ENCODE measurements around the gene SSTR3. TPM values are rescaled to one million over a fixed set of nuclear protein-coding genes. Genes with fewer than 3 reads are reported as not detected.

The SSTR3 gene
- total RNA-seq, 1 donor from 2014 or later: not detected

DNA sequence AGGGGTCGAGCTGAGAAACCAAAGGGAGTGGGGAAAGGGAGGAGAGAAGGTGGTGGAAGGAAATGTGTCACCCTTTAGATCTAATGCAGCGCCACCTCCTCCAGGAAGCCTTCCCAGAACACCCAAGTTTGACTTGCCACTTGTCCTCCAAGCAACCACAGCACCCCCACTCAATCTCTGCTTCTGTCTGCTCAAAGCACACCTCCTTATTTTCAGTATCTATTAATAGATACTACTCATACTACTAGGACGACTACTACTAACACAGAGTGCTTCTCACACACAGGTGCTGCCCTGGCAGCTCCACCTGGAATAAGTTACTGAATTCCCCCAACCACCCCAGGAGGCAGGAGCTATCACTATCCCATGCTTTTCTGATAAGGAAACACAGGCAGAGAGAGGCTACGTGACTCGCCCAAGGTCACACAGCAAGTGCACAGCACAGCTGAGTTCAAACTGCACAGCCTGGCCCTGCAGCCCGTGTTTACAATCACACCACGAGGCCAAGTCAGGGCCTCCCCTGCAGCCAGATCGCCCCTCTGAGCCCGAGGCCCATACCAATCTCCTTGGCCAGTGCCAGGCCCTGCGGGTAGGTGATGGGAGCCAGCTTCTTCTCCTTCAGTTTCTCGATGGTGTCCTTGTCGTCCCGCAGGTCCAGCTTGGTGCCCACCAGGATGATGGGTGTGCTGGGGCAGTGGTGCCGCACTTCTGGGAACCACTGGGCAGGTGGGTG is 18.6 kb upstream of the SSTR3 start:
- DNase-seq (ENCODE audit: low read depth): no peak
- TF ChIP-seq, protein P1, sequence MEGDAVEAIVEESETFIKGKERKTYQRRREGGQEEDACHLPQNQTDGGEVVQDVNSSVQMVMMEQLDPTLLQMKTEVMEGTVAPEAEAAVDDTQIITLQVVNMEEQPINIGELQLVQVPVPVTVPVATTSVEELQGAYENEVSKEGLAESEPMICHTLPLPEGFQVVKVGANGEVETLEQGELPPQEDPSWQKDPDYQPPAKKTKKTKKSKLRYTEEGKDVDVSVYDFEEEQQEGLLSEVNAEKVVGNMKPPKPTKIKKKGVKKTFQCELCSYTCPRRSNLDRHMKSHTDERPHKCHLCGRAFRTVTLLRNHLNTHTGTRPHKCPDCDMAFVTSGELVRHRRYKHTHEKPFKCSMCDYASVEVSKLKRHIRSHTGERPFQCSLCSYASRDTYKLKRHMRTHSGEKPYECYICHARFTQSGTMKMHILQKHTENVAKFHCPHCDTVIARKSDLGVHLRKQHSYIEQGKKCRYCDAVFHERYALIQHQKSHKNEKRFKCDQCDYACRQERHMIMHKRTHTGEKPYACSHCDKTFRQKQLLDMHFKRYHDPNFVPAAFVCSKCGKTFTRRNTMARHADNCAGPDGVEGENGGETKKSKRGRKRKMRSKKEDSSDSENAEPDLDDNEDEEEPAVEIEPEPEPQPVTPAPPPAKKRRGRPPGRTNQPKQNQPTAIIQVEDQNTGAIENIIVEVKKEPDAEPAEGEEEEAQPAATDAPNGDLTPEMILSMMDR (conservative IDR thresholded peaks at IDR 0.05; ENCODE audit: low read depth, low read length): no peak
- H3K4me3 ChIP-seq (ENCODE audit: low read depth, low read length): no peak overlapping the region

DNA sequence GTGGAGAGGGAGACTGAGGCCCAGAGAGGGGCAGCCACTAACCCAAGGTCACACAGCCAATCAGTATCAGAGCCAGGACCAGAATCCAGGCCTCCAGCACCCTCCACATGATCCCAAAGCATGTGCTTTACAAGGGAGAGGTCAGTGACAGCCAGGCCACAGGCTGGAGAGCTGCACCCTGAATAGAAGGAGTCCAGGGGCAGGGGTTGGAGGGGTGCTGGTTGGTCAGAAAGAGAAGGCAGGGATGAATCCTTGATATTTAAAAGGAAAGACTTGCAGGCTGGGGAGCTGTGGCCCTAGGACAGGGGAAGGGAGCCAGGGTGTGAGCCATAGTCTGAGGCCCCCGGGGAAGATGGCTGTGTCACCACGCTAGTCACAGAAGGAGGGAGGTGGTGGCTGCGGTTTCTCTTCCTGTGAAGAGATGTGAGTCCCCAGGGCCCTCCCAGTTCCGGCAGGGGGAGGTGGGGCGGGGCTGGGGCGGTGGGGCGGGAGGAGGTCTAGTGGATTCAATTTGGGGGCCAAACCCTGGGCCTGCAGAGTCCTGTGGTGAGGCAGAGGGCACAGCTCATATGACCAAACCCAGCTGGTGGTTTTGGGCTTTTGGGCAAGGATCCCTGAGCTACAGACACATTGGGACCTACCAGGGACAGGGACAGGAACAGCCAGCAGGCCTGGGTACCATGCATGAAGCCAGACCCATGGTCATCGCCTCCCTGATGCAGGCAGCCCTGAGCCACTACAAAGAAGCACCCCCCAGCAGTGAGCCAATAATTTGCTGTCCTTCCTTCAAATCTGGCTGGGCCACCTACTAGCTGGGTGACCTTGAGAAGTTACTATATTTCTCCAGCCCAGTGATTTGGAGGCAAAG is 17.8 kb upstream of the SSTR3 start:
- no peak overlapping the region for H3K4me3 ChIP-seq (ENCODE audit: low read depth, low read length)

DNA sequence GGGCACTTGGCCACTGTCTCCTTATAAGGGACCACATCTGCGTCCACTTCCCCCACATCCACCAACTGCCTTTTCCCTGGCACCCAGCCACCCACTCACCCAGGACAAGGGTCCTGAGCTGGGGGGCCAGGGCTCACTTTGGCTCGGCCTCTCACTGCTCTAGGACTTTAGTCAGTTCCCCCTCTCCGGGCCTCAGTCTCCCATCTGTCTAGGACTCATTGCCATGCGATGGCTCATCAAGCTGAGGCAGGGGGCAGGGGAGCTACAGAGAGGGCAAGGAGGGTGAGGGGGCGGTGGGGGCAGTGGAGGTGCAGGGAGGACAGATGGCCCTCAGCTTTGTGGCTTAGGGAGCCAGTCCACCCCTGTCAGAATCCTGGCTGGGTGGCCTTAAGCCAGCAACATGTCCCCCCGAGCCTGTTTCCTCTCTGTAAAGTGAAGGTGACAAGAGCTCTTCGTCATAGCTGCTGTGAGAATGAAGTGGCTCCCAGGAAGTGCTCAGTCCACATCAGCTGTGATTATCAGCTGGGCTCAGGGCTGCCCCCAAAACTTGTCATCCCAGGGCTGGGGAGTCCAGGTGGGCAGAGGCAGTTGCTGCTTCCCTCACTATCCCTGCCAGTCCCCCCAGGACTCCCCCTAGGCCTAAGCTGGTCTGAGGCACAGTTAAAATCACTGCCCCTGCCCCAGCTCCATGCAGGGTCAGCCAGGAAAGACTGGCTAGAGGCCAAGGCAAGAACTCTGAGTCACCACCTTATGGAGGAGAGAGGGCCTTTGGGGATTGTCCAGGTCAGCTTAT is 16.9 kb upstream of the SSTR3 start:
- DNase-seq (ENCODE audit: low read depth): peak; percentile 16
- TF ChIP-seq, protein P1 (conservative IDR thresholded peaks at IDR 0.05; ENCODE audit: low read depth, low read length): no peak
- no peak overlapping the region for H3K4me3 ChIP-seq (ENCODE audit: low read depth, low read length)

More for the DNA sequence above, 17.8 kb upstream of the SSTR3 start:
- DNase-seq (ENCODE audit: low read depth): no peak
- TF ChIP-seq, protein P1 (conservative IDR thresholded peaks at IDR 0.05; ENCODE audit: low read depth, low read length): no peak

DNA sequence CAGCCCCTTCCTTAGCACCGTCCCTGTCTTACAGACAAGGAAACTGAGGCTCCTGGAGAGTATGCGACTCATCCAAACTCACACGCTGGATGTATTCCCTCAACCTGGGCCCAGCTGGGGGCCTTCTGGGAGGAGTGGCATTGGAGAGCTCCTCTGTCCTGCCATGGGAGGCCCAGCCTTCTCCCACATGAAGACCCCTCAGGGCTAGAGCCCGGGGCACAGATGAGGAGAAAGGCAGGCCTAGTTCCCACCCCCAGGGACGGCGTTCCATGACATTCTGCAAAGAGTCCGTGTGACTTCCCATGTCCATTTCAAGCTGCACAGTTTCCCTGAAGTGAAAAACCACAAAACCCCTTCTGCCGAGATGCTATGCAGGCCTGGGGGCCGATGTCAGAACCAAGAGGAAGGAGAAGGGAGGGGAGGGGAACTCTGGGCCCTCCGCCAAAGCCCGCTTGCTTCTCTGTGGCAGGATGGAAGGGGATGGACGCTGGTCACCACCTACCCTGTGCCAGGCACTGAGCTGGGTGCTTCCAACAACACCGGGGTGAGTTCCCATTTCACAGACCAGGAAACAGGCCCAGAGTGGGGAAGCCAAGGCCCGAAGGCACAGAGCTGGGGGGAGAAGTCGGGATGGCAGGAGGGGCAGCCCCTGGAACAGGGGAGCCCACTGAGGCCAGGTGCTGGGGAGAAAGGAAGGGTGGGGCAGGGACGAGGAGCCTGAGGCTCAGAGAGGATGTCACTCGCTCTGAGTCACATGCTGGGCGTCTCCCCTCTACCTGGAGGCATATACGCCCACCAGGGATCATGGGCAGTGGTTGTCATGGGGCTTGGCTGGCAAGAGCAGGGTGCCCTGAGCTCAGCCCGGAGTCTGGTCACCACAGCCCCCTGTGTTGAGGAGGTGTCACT is 16.1 kb upstream of the SSTR3 start:
- no peak overlapping the region for H3K4me3 ChIP-seq (ENCODE audit: low read depth, low read length)
- TF ChIP-seq, protein P1 (conservative IDR thresholded peaks at IDR 0.05; ENCODE audit: low read depth, low read length): no peak
- no peak for DNase-seq (ENCODE audit: low read depth)

DNA sequence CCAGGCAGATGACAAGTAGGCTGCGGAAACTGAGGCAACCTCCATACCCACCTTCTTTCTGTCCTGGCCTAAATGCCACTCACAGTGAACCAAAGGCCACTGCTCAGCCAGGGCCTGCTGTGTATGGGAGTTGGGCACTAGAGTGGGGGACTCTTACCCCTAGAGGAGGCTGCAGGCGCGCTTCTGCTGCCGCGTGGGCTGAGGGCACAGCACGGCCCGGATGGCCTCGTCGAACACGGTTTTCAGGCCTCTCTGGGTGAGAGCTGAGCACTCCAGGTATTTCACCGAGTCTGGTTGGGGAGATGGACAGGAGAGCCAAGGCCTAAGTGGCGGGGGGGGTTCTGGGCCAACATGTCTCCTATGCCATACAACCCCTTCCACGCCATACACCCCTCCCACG is 14.2 kb upstream of the SSTR3 start:
- no peak for DNase-seq (ENCODE audit: low read depth)
- TF ChIP-seq, protein P1 (conservative IDR thresholded peaks at IDR 0.05; ENCODE audit: low read depth, low read length): no peak
- H3K4me3 ChIP-seq (ENCODE audit: low read depth, low read length): no peak overlapping the region

DNA sequence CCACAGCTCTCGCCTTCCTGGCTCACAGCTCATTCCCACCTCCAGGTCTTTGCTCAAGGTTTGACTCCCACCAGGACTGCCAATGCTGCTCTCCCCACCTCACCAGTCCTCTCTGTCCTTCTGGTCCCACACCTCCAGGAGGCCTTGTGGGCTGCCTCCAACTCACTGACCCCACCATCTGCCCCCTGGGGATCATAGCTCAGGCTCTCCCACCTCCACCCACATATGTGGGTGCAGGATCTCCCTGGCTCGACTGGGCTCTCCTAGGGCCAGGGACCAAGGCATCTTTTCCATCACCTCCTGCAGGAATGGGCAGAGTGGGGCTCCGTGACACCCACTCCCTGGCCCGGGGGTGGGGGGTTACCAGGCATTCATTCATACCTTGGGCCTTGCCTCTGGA is 13.8 kb upstream of the SSTR3 start:
- H3K4me3 ChIP-seq (ENCODE audit: low read depth, low read length): no peak overlapping the region
- TF ChIP-seq, protein P1 (conservative IDR thresholded peaks at IDR 0.05; ENCODE audit: low read depth, low read length): no peak
- no peak for DNase-seq (ENCODE audit: low read depth)
